Measurements from ENCODE around the gene C1QTNF12. TPM values are rescaled to one million over a fixed set of nuclear protein-coding genes. Genes with fewer than 3 reads are reported as not detected.
"Not testable (repeated sequence)": the region's sequence is repeated elsewhere in the genome, so short reads cannot be mapped to it uniquely, and the experiment has no call there.

Gene C1QTNF12
- total and polyA plus RNA-seq, 2 experiments from 2014 or later: 1.5 TPM; not detected in 1

- Histone ChIP-seq H3K36me3 (no peaks in the 10 kb centered on the region), H3K27ac (no peak overlapping the region), H3K4me3 (no peak overlapping the region), H3K27me3 (peaks cover 29% of the 10 kb centered on the region), H3K4me1 (ENCODE audit: low read depth) (no peaks in the 10 kb centered on the region), H3K9me3 (ENCODE audit: low read depth) (no peaks in the 10 kb centered on the region)
- TF ChIP-seq CTCF (IDR thresholded peaks at IDR 0.05; ENCODE audit: low read depth, low read length): no peak
- no peak for DNase-seq (ENCODE audit: low read depth in 1 of 2, low spot score in 1 of 2)
Observed at GRCh38 chr1:1197551-1198422, 48.7 kb downstream of the C1QTNF12 start.

- Histone ChIP-seq H3K4me1 (ENCODE audit: low read depth) (no peaks in the 10 kb centered on the region), H3K9me3 (ENCODE audit: low read depth) (no peaks in the 10 kb centered on the region), H3K27ac (no peak overlapping the region), H3K27me3 (peaks cover 27% of the 10 kb centered on the region), H3K4me3 (no peak overlapping the region), H3K36me3 (no peaks in the 10 kb centered on the region)
- no peak for DNase-seq (ENCODE audit: low read depth in 1 of 2, low spot score in 1 of 2)
- no peak for TF ChIP-seq CTCF (IDR thresholded peaks at IDR 0.05; ENCODE audit: low read depth, low read length)
Observed at GRCh38 chr1:1197188-1197500, 49.4 kb downstream of the C1QTNF12 start.

- no peak for DNase-seq (ENCODE audit: low read depth in 1 of 2, low spot score in 1 of 2)
- no peak for TF ChIP-seq CTCF (IDR thresholded peaks at IDR 0.05; ENCODE audit: low read depth, low read length)
- no peaks in the 10 kb centered on the region for H3K9me3 ChIP-seq (ENCODE audit: low read depth)
Observed at GRCh38 chr1:1196431-1197187, 49.9 kb downstream of the C1QTNF12 start.

GRCh38 chr1:1195726-1196125 lies 50.8 kb downstream of the C1QTNF12 start:
- H3K4me1 ChIP-seq (ENCODE audit: low read depth); DNase-seq (ENCODE audit: low read depth in 1 of 2, low spot score in 1 of 2); H3K27ac ChIP-seq; H3K4me3 ChIP-seq; H3K9me3 ChIP-seq (ENCODE audit: low read depth); H3K36me3 ChIP-seq: not testable (repeated sequence)
- peaks cover 18% of the 10 kb centered on the region for H3K27me3 ChIP-seq

More at GRCh38 chr1:1196431-1197187, 49.9 kb downstream of the C1QTNF12 start:
- Histone ChIP-seq H3K4me1 (ENCODE audit: low read depth) (no peaks in the 10 kb centered on the region), H3K4me3 (no peak overlapping the region), H3K27ac (no peak overlapping the region), H3K36me3 (no peaks in the 10 kb centered on the region), H3K27me3 (peaks cover 27% of the 10 kb centered on the region)

GRCh38 chr1:1194723-1195122 lies 51.8 kb downstream of the C1QTNF12 start:
- Histone ChIP-seq H3K4me3 (no peak overlapping the region), H3K27ac (no peak overlapping the region), H3K36me3 (no peaks in the 10 kb centered on the region), H3K27me3 (peaks cover 8% of the 10 kb centered on the region), H3K9me3 (ENCODE audit: low read depth) (no peaks in the 10 kb centered on the region), H3K4me1 (ENCODE audit: low read depth) (no peaks in the 10 kb centered on the region)
- no peak for DNase-seq (ENCODE audit: low read depth in 1 of 2, low spot score in 1 of 2)
- TF ChIP-seq CTCF (IDR thresholded peaks at IDR 0.05; ENCODE audit: low read depth, low read length): no peak

Other genes starting within 250 kb of the C1QTNF12 start
- gene HES4, start 246.6 kb downstream of the C1QTNF12 start, total RNA-seq: 54.4 and 89.4 TPM in 2 replicates
- gene HES4, start 246.6 kb downstream of the C1QTNF12 start, polyA plus RNA-seq: 45.7 and 83.6 TPM in 2 replicates
- gene ISG15, start 233.2 kb downstream of the C1QTNF12 start, total RNA-seq: 73.4 and 111 TPM in 2 replicates
- 68.2 and 110 TPM in 2 replicates for gene ISG15, start 233.2 kb downstream of the C1QTNF12 start, polyA plus RNA-seq
- gene AGRN, start 226.6 kb downstream of the C1QTNF12 start, total RNA-seq: 95.5 and 154 TPM in 2 replicates
- gene AGRN, start 226.6 kb downstream of the C1QTNF12 start, polyA plus RNA-seq: 23.5 and 30.6 TPM in 2 replicates
- 0.33 and 1.7 TPM in 2 replicates for gene RNF223, start 172.4 kb downstream of the C1QTNF12 start, total RNA-seq
- not detected in 2 replicates for gene RNF223, start 172.4 kb downstream of the C1QTNF12 start, polyA plus RNA-seq
- gene C1orf159, start 130.6 kb downstream of the C1QTNF12 start, total RNA-seq: 21.8 and 36.2 TPM in 2 replicates
- gene C1orf159, start 130.6 kb downstream of the C1QTNF12 start, polyA plus RNA-seq: 17.7 and 21.7 TPM in 2 replicates
- gene TTLL10, start 72.8 kb downstream of the C1QTNF12 start, total RNA-seq: not detected in 2 replicates
- gene TTLL10, start 72.8 kb downstream of the C1QTNF12 start, polyA plus RNA-seq: 0.31 TPM in 1 of 2 replicates, not detected in the other
- gene TNFRSF18, start 40.1 kb downstream of the C1QTNF12 start, total RNA-seq: not detected in 2 replicates
- 0.39 and 0.74 TPM in 2 replicates for gene TNFRSF18, start 40.1 kb downstream of the C1QTNF12 start, polyA plus RNA-seq
- gene TNFRSF4, start 32.6 kb downstream of the C1QTNF12 start, total RNA-seq: 0.11 TPM in 1 of 2 replicates, not detected in the other
- gene TNFRSF4, start 32.6 kb downstream of the C1QTNF12 start, polyA plus RNA-seq: 0.10 TPM in 1 of 2 replicates, not detected in the other
- gene SDF4, start 14.7 kb downstream of the C1QTNF12 start, total RNA-seq: 139 and 148 TPM in 2 replicates
- gene SDF4, start 14.7 kb downstream of the C1QTNF12 start, polyA plus RNA-seq: 172 and 180 TPM in 2 replicates
- 53.1 and 58.9 TPM in 2 replicates for gene B3GALT6, start 14.5 kb downstream of the C1QTNF12 start, total RNA-seq
- 56.8 and 69.5 TPM in 2 replicates for gene B3GALT6, start 14.5 kb downstream of the C1QTNF12 start, polyA plus RNA-seq
- 64.2 and 70.5 TPM in 2 replicates for gene UBE2J2, start 27.1 kb upstream of the C1QTNF12 start, total RNA-seq
- 87.3 and 93.1 TPM in 2 replicates for gene UBE2J2, start 27.1 kb upstream of the C1QTNF12 start, polyA plus RNA-seq
- 13.0 and 26.5 TPM in 2 replicates for gene SCNN1D, start 33.7 kb upstream of the C1QTNF12 start, total RNA-seq
- 7.5 and 11.0 TPM in 2 replicates for gene SCNN1D, start 33.7 kb upstream of the C1QTNF12 start, polyA plus RNA-seq
- 59.1 and 61.4 TPM in 2 replicates for gene ACAP3, start 61.2 kb upstream of the C1QTNF12 start, total RNA-seq
- gene ACAP3, start 61.2 kb upstream of the C1QTNF12 start, polyA plus RNA-seq: 45.7 and 63.6 TPM in 2 replicates
- 22.1 and 25.0 TPM in 2 replicates for gene PUSL1, start 61.9 kb upstream of the C1QTNF12 start, total RNA-seq
- gene PUSL1, start 61.9 kb upstream of the C1QTNF12 start, polyA plus RNA-seq: 17.4 and 18.7 TPM in 2 replicates
- 100.0 and 124 TPM in 2 replicates for gene INTS11, start 77.9 kb upstream of the C1QTNF12 start, total RNA-seq
- 75.8 and 86.4 TPM in 2 replicates for gene INTS11, start 77.9 kb upstream of the C1QTNF12 start, polyA plus RNA-seq
- 38.5 and 49.3 TPM in 2 replicates for gene CPTP, start 78.1 kb upstream of the C1QTNF12 start, total RNA-seq
- 33.7 and 38.0 TPM in 2 replicates for gene CPTP, start 78.1 kb upstream of the C1QTNF12 start, polyA plus RNA-seq
- 0.81 and 1.1 TPM in 2 replicates for gene TAS1R3, start 84.6 kb upstream of the C1QTNF12 start, total RNA-seq
- gene TAS1R3, start 84.6 kb upstream of the C1QTNF12 start, polyA plus RNA-seq: 0.32 and 0.70 TPM in 2 replicates
- 78.1 and 105 TPM in 2 replicates for gene DVL1, start 102.7 kb upstream of the C1QTNF12 start, total RNA-seq
- 29.1 and 49.2 TPM in 2 replicates for gene DVL1, start 102.7 kb upstream of the C1QTNF12 start, polyA plus RNA-seq
- gene MXRA8, start 111.8 kb upstream of the C1QTNF12 start, total RNA-seq: 50.4 and 90.1 TPM in 2 replicates
- 42.2 and 58.8 TPM in 2 replicates for gene MXRA8, start 111.8 kb upstream of the C1QTNF12 start, polyA plus RNA-seq
- 235 and 301 TPM in 2 replicates for gene AURKAIP1, start 128.5 kb upstream of the C1QTNF12 start, total RNA-seq
- 252 and 305 TPM in 2 replicates for gene AURKAIP1, start 128.5 kb upstream of the C1QTNF12 start, polyA plus RNA-seq
- 183 and 230 TPM in 2 replicates for gene CCNL2, start 152.6 kb upstream of the C1QTNF12 start, total RNA-seq
- gene CCNL2, start 152.6 kb upstream of the C1QTNF12 start, polyA plus RNA-seq: 283 and 301 TPM in 2 replicates
- 97.6 and 168 TPM in 2 replicates for gene MRPL20, start 160.6 kb upstream of the C1QTNF12 start, total RNA-seq
- gene MRPL20, start 160.6 kb upstream of the C1QTNF12 start, polyA plus RNA-seq: 204 and 255 TPM in 2 replicates
- gene ANKRD65, start 174.6 kb upstream of the C1QTNF12 start, total RNA-seq: 0.49 and 0.60 TPM in 2 replicates
- 0.32 and 2.0 TPM in 2 replicates for gene ANKRD65, start 174.6 kb upstream of the C1QTNF12 start, polyA plus RNA-seq
- gene VWA1, start 189.0 kb upstream of the C1QTNF12 start, total RNA-seq: 31.5 and 40.4 TPM in 2 replicates
- 31.5 and 48.1 TPM in 2 replicates for gene VWA1, start 189.0 kb upstream of the C1QTNF12 start, polyA plus RNA-seq
- gene ATAD3C, start 203.0 kb upstream of the C1QTNF12 start, total RNA-seq: 0.21 and 0.28 TPM in 2 replicates
- 0.49 and 0.53 TPM in 2 replicates for gene ATAD3C, start 203.0 kb upstream of the C1QTNF12 start, polyA plus RNA-seq
- gene ATAD3B, start 225.0 kb upstream of the C1QTNF12 start, total RNA-seq: 28.1 and 37.4 TPM in 2 replicates
- 25.8 and 30.2 TPM in 2 replicates for gene ATAD3B, start 225.0 kb upstream of the C1QTNF12 start, polyA plus RNA-seq